CD4-positive, alpha-beta T cell treated with Interleukin-1 beta for 1 hour (primary cell): ENCODE results near the gene TNFSF4.
"Not testable (repeated sequence)": the region's sequence is repeated elsewhere in the genome, so short reads cannot be mapped to it uniquely, and the experiment has no call there.

ENCODE experiments used
- DNase-seq, 2 donors: peaks; one replicate each; pipeline ENCODE4 v3.0.0-alpha.2; 2020 to 2022

Gene TNFSF4

GRCh38 chr1:173206816-173207568, at the start of gene TNFSF4:
TNFSF4 (minus strand) TSS chr1:173207331; CDS start chr1:173207176, 155 bp downstream.
- DNase-seq, result no peak

GRCh38 chr1:173255214-173255813, 48.2 kb upstream of the TNFSF4 start:
- DNase-seq, result peak in 1 of 2 donors; percentile 2

- no peak for DNase-seq
Observed at GRCh38 chr1:173253046-173253445, 45.9 kb upstream of the TNFSF4 start.

GRCh38 chr1:173249349-173249748, 42.2 kb upstream of the TNFSF4 start:
- no peak for DNase-seq

GRCh38 chr1:173248247-173248940, 41.3 kb upstream of the TNFSF4 start:
- DNase-seq, result no peak

GRCh38 chr1:173245892-173246291, 38.8 kb upstream of the TNFSF4 start:
- DNase-seq, result no peak

GRCh38 chr1:173243300-173243699, 36.2 kb upstream of the TNFSF4 start:
- DNase-seq, result no peak

- DNase-seq, result no peak
Observed at GRCh38 chr1:173241528-173242347, 34.6 kb upstream of the TNFSF4 start.

GRCh38 chr1:173240609-173241008, 33.5 kb upstream of the TNFSF4 start:
- no peak for DNase-seq

- no peak for DNase-seq
Observed at GRCh38 chr1:173239058-173239457, 31.9 kb upstream of the TNFSF4 start.

GRCh38 chr1:173234899-173235298, 27.8 kb upstream of the TNFSF4 start:
- DNase-seq, result no peak

- not testable (repeated sequence) for DNase-seq
Observed at GRCh38 chr1:173234434-173234833, 27.3 kb upstream of the TNFSF4 start.

GRCh38 chr1:173229031-173229430, 21.9 kb upstream of the TNFSF4 start:
- DNase-seq, result not testable (repeated sequence)

GRCh38 chr1:173224949-173225348, 17.8 kb upstream of the TNFSF4 start:
- DNase-seq, result no peak

- DNase-seq, result no peak
Observed at GRCh38 chr1:173224280-173224892, 17.3 kb upstream of the TNFSF4 start.

- no peak for DNase-seq
Observed at GRCh38 chr1:173223031-173223380, 15.9 kb upstream of the TNFSF4 start.

- DNase-seq, result no peak
Observed at GRCh38 chr1:173222149-173223030, 15.3 kb upstream of the TNFSF4 start.

- no peak for DNase-seq
Observed at GRCh38 chr1:173220157-173220556, 13.0 kb upstream of the TNFSF4 start.

- DNase-seq, result no peak
Observed at GRCh38 chr1:173213665-173214064, 6.5 kb upstream of the TNFSF4 start.

GRCh38 chr1:173212952-173213491, 5.9 kb upstream of the TNFSF4 start:
- no peak for DNase-seq

GRCh38 chr1:173210716-173211231, 3.6 kb upstream of the TNFSF4 start:
- DNase-seq, result no peak
